NB4 (cell line): ENCODE results near the gene GINS2.

Experiments used
- DNase-seq: peaks from one replicate; pipeline ENCODE4 v3.0.0; 2010; ENCODE audit warnings: low read depth
- H3K4me3 ChIP-seq: one replicate; pipeline ENCODE4 v1.5.1; 2011; ENCODE audit warnings: mild to moderate bottlenecking, low read depth, low read length, moderate library complexity
- MYC ChIP-seq: IDR thresholded peaks from 2 replicates; pipeline ENCODE4 v1.6.1; 2011; ENCODE audit warnings: low read depth, low read length
- POLR2A ChIP-seq: IDR thresholded peaks from 2 replicates; pipeline ENCODE4 v1.6.1; 2011; ENCODE audit warnings: mild to moderate bottlenecking; ENCODE audit not compliant: insufficient read length; ENCODE audit errors: extremely low read depth
- TF ChIP-seq, protein P1 (sequence below): IDR thresholded peaks from one replicate; pipeline ENCODE4 v1.5.1; 2012; ENCODE audit warnings: low read depth, low read length
- TF ChIP-seq, protein P2 (sequence below): IDR thresholded peaks from 2 replicates; pipeline ENCODE4 v1.6.1; 2011; ENCODE audit warnings: low read depth, low read length

GINS2 gene

DNA sequence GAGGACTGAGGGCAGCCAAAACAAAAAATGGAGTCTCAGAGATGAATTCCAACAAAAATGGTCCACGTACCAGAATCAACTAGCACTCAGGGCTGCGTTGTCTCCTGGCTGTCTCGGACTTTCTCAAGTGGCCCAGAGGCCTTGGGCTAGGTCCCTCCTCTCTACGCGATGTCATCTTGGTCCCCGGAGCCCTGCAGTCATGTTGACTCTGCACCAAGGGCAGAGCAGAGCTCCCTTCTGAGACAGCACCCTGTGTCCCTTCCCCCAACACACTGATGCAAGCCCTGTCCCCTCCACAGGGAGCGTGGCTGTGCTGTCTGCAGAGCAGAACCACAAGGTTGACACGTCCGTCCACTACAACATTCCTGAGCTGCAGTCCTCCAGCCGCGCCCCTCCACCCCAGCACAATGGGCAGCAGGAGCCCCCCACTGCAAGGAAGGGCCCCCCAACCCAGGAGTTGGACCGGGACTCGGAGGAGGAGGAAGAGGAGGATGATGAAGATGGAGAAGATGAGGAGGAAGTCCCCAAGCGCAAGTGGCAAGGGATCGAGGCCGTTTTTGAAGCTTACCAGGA lies 20.8 kb downstream of the GINS2 start:
- TF ChIP-seq POLR2A, result no peak
- TF ChIP-seq, protein P1, sequence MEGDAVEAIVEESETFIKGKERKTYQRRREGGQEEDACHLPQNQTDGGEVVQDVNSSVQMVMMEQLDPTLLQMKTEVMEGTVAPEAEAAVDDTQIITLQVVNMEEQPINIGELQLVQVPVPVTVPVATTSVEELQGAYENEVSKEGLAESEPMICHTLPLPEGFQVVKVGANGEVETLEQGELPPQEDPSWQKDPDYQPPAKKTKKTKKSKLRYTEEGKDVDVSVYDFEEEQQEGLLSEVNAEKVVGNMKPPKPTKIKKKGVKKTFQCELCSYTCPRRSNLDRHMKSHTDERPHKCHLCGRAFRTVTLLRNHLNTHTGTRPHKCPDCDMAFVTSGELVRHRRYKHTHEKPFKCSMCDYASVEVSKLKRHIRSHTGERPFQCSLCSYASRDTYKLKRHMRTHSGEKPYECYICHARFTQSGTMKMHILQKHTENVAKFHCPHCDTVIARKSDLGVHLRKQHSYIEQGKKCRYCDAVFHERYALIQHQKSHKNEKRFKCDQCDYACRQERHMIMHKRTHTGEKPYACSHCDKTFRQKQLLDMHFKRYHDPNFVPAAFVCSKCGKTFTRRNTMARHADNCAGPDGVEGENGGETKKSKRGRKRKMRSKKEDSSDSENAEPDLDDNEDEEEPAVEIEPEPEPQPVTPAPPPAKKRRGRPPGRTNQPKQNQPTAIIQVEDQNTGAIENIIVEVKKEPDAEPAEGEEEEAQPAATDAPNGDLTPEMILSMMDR, result no peak
- TF ChIP-seq MYC, result no peak
- TF ChIP-seq, protein P2, sequence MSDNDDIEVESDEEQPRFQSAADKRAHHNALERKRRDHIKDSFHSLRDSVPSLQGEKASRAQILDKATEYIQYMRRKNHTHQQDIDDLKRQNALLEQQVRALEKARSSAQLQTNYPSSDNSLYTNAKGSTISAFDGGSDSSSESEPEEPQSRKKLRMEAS, result no peak
- peak; percentile 35 for DNase-seq
- no peak overlapping the region for H3K4me3 ChIP-seq

DNA sequence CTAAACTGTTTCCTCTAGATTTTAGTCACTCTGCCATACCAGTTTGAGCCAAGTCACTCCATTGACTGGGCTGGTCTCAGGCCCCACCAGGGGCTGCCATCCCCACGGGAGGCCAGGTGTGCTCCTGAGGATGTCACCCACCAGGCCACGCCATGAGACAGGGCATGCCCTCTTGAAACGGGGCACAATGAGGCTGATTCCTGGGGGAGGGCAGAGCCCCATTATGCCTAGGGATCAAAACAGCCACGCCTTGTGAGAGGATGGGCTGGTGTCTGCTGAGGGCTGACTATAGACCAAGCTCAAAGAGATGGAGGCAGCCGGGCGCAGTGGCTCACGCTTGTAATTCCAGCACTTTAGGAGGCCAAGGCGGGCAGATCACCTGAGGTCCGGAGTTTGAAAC lies 21.5 kb downstream of the GINS2 start:
- TF ChIP-seq MYC, result no peak
- TF ChIP-seq, protein P1, result no peak
- TF ChIP-seq, protein P2, result no peak
- TF ChIP-seq POLR2A, result no peak

DNA sequence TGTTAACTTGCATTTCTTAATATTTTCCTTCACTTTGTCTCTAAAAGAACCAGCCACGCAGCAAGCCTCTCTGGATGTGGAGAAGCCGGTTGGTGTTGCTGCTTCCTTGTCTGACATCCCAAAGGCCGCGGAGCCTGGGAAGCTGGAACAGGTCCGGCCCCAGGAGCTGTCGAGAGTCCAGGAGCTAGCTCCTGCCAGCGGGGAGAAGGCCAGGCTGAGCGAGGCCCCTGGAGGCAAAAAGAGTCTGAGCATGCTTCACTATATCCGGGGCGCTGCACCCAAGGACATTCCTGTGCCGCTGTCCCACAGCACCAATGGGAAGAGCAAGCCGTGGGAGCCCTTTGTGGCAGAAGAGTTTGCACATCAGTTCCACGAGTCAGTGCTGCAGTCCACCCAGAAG lies 22.8 kb downstream of the GINS2 start:
- no peak for DNase-seq
- H3K4me3 ChIP-seq, result no peak overlapping the region
- TF ChIP-seq, protein P1, result no peak
- TF ChIP-seq, protein P2, result no peak
- no peak for TF ChIP-seq POLR2A
- TF ChIP-seq MYC, result no peak

More for the DNA sequence above, 21.5 kb downstream of the GINS2 start:
- no peak for DNase-seq
- H3K4me3 ChIP-seq, result no peak overlapping the region

DNA sequence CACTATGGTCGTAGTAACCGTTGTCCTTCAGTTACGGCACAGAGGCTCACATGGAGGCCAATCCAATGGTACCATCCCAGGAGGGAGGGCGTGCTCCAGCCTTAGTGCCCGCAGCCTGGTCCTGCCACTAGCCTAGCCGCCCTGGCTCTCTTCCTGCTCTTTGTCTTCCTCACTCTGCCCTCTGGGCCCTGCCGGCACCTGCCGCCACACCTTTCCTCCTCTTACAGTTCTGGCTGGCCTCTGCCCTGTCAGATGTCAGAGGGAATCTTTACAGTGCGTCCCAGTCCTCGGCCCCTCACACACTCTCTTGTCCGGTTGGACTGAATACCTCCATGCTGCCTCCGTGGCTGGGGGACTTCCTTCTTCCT lies 23.4 kb downstream of the GINS2 start:
- no peak overlapping the region for H3K4me3 ChIP-seq
- DNase-seq, result no peak
- no peak for TF ChIP-seq POLR2A
- TF ChIP-seq, protein P1, result no peak
- TF ChIP-seq, protein P2, result no peak
- TF ChIP-seq MYC, result no peak

DNA sequence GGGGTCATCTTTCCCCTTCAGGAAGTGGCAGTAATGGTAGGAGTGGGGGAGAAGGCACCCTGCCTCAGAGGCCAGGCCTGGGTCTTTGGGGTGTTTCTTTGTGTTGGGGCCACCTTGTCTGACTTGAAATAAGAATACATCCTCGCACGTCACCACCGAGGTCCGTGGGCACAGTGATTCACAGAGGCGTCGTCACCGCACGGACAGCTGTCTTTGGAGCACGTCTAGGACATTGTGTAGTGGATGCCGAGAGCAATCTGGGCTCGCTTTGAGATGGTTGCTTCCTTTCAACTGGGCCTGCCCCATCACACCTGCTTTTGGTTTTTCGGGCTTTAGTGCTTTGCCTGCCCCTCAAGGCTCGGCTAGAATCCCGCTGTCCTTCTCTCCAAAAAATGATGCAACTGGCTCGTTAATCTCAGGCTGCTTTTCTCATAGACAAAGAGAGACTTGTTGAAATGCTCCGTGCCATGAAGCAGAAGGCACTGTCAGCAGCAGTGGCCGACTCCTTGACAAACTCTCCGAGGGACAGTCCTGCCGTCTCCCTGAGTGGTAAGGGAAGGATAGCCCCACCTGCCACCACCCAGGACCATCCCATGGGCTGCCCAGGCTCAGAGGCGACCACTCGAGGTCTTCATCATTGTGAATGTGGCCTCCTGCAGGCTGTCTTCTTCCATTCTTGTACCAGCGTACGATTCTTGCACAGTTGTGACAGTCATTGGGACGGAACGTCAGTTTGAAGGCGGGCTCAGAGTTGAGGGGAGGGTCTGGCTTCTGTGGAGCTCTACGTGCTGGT lies 24.0 kb downstream of the GINS2 start:
- DNase-seq, result no peak
- TF ChIP-seq POLR2A (no peak), MYC (no peak)
- TF ChIP-seq, protein P1, result no peak
- TF ChIP-seq, protein P2, result no peak
- no peak overlapping the region for H3K4me3 ChIP-seq
